H1 (cell line): ENCODE measurements around the gene MMP24OS. TPM values are rescaled to one million over a fixed set of nuclear protein-coding genes. Genes with fewer than 3 reads are reported as not detected.

Source experiments
- CTCF ChIA-PET: fragments of 300-600 bp; sonication (Branson Sonifier 250); formaldehyde crosslinking; loops from one replicate; lab custom pipeline; 2021; ENCODE audit not compliant: partially characterized antibody; lab: Charles Lee
- POLR2A ChIA-PET: fragments of 300-600 bp; sonication (Branson Sonifier 250); formaldehyde crosslinking; loops from one replicate; lab custom pipeline; 2021; ENCODE audit warnings: inconsistent platforms; ENCODE audit not compliant: partially characterized antibody; lab: Charles Lee
- DNase-seq, 2 experiments: peaks; one replicate each; pipeline versions ENCODE4 v3.0.0 to v3.0.0-alpha.2; 2010 to 2022; ENCODE audit warnings: low spot score in 2 of 2, low read depth in 1 of 2, mixed read lengths in 1 of 2
- FAIRE-seq: peaks from 2 replicates; lab custom pipeline; 2011; peaks lifted over from hg19 to GRCh38; lab: Jason Lieb, UNC
- H2AFZ ChIP-seq: 2 replicates; pipeline ENCODE4 v1.8.1; 2012; ENCODE audit warnings: low read length, inconsistent platforms
- H2AK5ac ChIP-seq: 2 replicates; pipeline ENCODE4 v1.6.1; 2013; ENCODE audit warnings: low read depth, low read length
- H2BK120ac ChIP-seq: replicated peaks from 2 replicates; pipeline ENCODE3; 2013; ENCODE audit warnings: low read depth, low read length, inconsistent platforms
- H2BK12ac ChIP-seq: 2 replicates; pipeline ENCODE4 v1.6.1; 2013; ENCODE audit warnings: low read depth, low read length
- H2BK15ac ChIP-seq: 2 replicates; pipeline ENCODE4 v1.6.1; 2013; ENCODE audit warnings: low read length
- H2BK20ac ChIP-seq: 2 replicates; pipeline ENCODE4 v1.6.1; 2013; ENCODE audit warnings: low read length
- H2BK5ac ChIP-seq: 2 replicates; pipeline ENCODE4 v1.6.1; 2013; ENCODE audit warnings: low read depth, low read length
- H3K14ac ChIP-seq: 2 replicates; pipeline ENCODE4 v1.6.1; 2013; ENCODE audit warnings: inconsistent platforms; ENCODE audit not compliant: insufficient read length
- H3K18ac ChIP-seq: 2 replicates; pipeline ENCODE4 v1.6.1; 2013; ENCODE audit warnings: low read length; ENCODE audit errors: extremely low read depth
- H3K23ac ChIP-seq: 2 replicates; pipeline ENCODE4 v1.6.1; 2013; ENCODE audit warnings: inconsistent platforms; ENCODE audit not compliant: insufficient read length
- H3K23me2 ChIP-seq: 2 replicates; pipeline ENCODE4 v1.6.1; 2013; ENCODE audit warnings: low read depth, low read length
- H3K27ac ChIP-seq: 2 replicates; pipeline ENCODE4 v1.6.1; 2011; ENCODE audit warnings: low read depth, low read length, inconsistent platforms
- H3K27me3 ChIP-seq, 4 experiments: replicated peaks in 1 of 4; 1 replicate in 1 of 4; 2 replicates in 3 of 4; pipeline versions ENCODE4 v1.6.1 to v1.8.1; 2011 to 2013; ENCODE audit warnings: low read length in 3 of 4, mild to moderate bottlenecking in 3 of 4, inconsistent platforms in 2 of 4, mixed read lengths in 2 of 4, moderate library complexity in 1 of 4; ENCODE audit not compliant: control insufficient read depth in 3 of 4, insufficient read depth in 3 of 4; ENCODE audit errors: extremely low read depth in 1 of 4
- H3K36me3 ChIP-seq, 4 experiments: 2 replicates each; pipeline versions ENCODE4 v1.6.1 to v1.8.1; 2011 to 2013; ENCODE audit warnings: mild to moderate bottlenecking in 4 of 4, low read length in 3 of 4, moderate library complexity in 2 of 4, control low read depth in 1 of 4, inconsistent platforms in 1 of 4; ENCODE audit not compliant: insufficient read depth in 4 of 4, control insufficient read depth in 2 of 4
- H3K4ac ChIP-seq: replicated peaks from 2 replicates; pipeline ENCODE3; 2013; ENCODE audit warnings: low read length, low read depth, mixed read lengths, inconsistent platforms; ENCODE audit not compliant: insufficient read length
- H3K4me1 ChIP-seq, 4 experiments: replicated peaks in 1 of 4; 1 replicate in 1 of 4; 2 replicates in 3 of 4; pipeline versions ENCODE4 v1.6.1 to v1.8.1; 2011 to 2013; ENCODE audit warnings: low read length in 3 of 4, inconsistent platforms in 2 of 4, mixed read lengths in 1 of 4; ENCODE audit not compliant: insufficient read depth in 4 of 4, control insufficient read depth in 3 of 4
- H3K4me2 ChIP-seq, 2 experiments: 2 replicates each; pipeline versions ENCODE4 v1.6.1 to v1.8.1; 2011 to 2013; ENCODE audit warnings: low read depth in 2 of 2, low read length in 2 of 2, control low read depth in 1 of 2, inconsistent platforms in 1 of 2, mild to moderate bottlenecking in 1 of 2; ENCODE audit not compliant: insufficient read depth in 1 of 2
- H3K4me3 ChIP-seq, 4 experiments: fragments of 200-600, 300-600 bp in 1 of 4; sonication (generic), shearing (Covaris generic), sonication (Bioruptor Twin) in 1 of 4; 2 replicates each; pipeline versions ENCODE4 v1.5.1 to v1.8.1; 2011 to 2016; ENCODE audit warnings: low read length in 4 of 4, low read depth in 3 of 4, control low read depth in 2 of 4, inconsistent platforms in 2 of 4, mild to moderate bottlenecking in 2 of 4, mixed read lengths in 1 of 4, moderate library complexity in 1 of 4; ENCODE audit not compliant: insufficient read depth in 2 of 4; ENCODE audit errors: extremely low read depth in 1 of 4
- H3K56ac ChIP-seq: replicated peaks from 2 replicates; pipeline ENCODE3; 2013; ENCODE audit warnings: low read depth, mild to moderate bottlenecking, mixed read lengths, low read length, inconsistent platforms; ENCODE audit not compliant: insufficient read length
- H3K79me1 ChIP-seq: 2 replicates; pipeline ENCODE4 v1.6.1; 2013; ENCODE audit warnings: low read depth, low read length, control low read depth
- H3K79me2 ChIP-seq, 2 experiments: 2 replicates each; pipeline versions ENCODE4 v1.6.1 to v1.8.1; 2012 to 2013; ENCODE audit warnings: low read length in 2 of 2, mild to moderate bottlenecking in 2 of 2, inconsistent platforms in 1 of 2; ENCODE audit not compliant: insufficient read depth in 2 of 2, control insufficient read depth in 1 of 2
- H3K9ac ChIP-seq, 4 experiments: replicated peaks in 1 of 4; 1 replicate in 1 of 4; 2 replicates in 3 of 4; pipeline versions ENCODE4 v1.6.1 to v1.8.1; 2011 to 2013; ENCODE audit warnings: low read depth in 3 of 4, low read length in 3 of 4, control low read depth in 2 of 4, mild to moderate bottlenecking in 2 of 4, moderate library complexity in 2 of 4, inconsistent platforms in 1 of 4; ENCODE audit errors: extremely low read depth in 1 of 4
- H3K9me3 ChIP-seq, 2 experiments: 2 replicates each; pipeline versions ENCODE4 v1.6.1 to v1.8.1; 2012 to 2013; ENCODE audit warnings: mild to moderate bottlenecking in 2 of 2, moderate library complexity in 2 of 2, control low read depth in 1 of 2, inconsistent platforms in 1 of 2, low read depth in 1 of 2, low read length in 1 of 2, mixed read lengths in 1 of 2; ENCODE audit not compliant: insufficient read depth in 2 of 2
- H4K20me1 ChIP-seq, 2 experiments: replicated peaks in 1 of 2; 2 replicates each; pipeline versions ENCODE3 to v1.8.1; 2011 to 2013; ENCODE audit warnings: inconsistent platforms in 2 of 2, low read length in 2 of 2, mild to moderate bottlenecking in 1 of 2; ENCODE audit not compliant: insufficient read depth in 2 of 2, control insufficient read depth in 1 of 2
- H4K5ac ChIP-seq: 2 replicates; pipeline ENCODE4 v1.6.1; 2013; ENCODE audit warnings: low read length, low read depth, mixed read lengths, inconsistent platforms; ENCODE audit not compliant: insufficient read length
- H4K8ac ChIP-seq: 2 replicates; pipeline ENCODE4 v1.8.0; 2013; ENCODE audit warnings: mild to moderate bottlenecking, moderate library complexity, low read length, inconsistent platforms; ENCODE audit not compliant: insufficient read depth; ENCODE audit errors: extremely low read depth
- H4K91ac ChIP-seq: replicated peaks from 2 replicates; pipeline ENCODE3; 2013; ENCODE audit warnings: low read length, mixed read lengths, inconsistent platforms; ENCODE audit not compliant: insufficient read length
- BACH1 ChIP-seq: IDR thresholded peaks from 2 replicates; pipeline ENCODE4 v1.6.1; 2012; ENCODE audit warnings: low read length, improper control_type of control experiment
- CREB1 ChIP-seq: IDR thresholded peaks from 2 replicates; pipeline ENCODE4 v1.6.1; 2012; ENCODE audit warnings: inconsistent platforms
- RNF2 ChIP-seq: fragments of 200-900, 300-1000 bp; sonication (generic); IDR thresholded peaks from 2 replicates; pipeline ENCODE4 v1.7.1; 2016; ENCODE audit warnings: borderline replicate concordance, low read depth, mild to moderate bottlenecking, antibody characterized with exemption, low read length; ENCODE audit not compliant: poor library complexity, severe bottlenecking; ENCODE audit errors: missing control alignments
- polyA plus RNA-seq, 7 experiments: library from polyadenylated mRNA; depleted of rRNA in 3 of 7; stranded (reverse) in 5 of 7; unstranded in 2 of 7; fragments of >200 nt in 5 of 7; fragments of 200-250 nt in 2 of 7; gene quantifications; 1 replicate in 5 of 7; 2 replicates in 1 of 7; 4 replicates in 1 of 7; pipeline versions ENCODE4 v1.2.1 to v1.2.3, GENCODE V29; 2011 to 2013; ENCODE audit warnings: missing spikeins in 2 of 7, mixed read lengths in 2 of 7
- total RNA-seq: library from RNA; stranded (reverse); fragmentation: NEBNext Ultra II Directional; extraction: Animal tissue kit (Norgen Biotek cat#: 25700); gene quantifications from 2 replicates; pipeline ENCODE4 v1.2.1, GENCODE V29; 2021

Gene MMP24OS
- total and polyA plus RNA-seq, 2 of the 8 experiments (the other 6 are each of a cell fraction or from before 2014, with no cell fraction given), result 19.0 to 21.3 TPM

- CTCF ChIA-PET, result interaction anchor here (0.6 to 7.3 kb wide), 5 partner anchors 10 to 113 kb away, joined by 3 to 106 read pairs (median 4); no protein-coding TSS in a partner anchor
- Histone ChIP-seq H3K4me1 (peaks cover 3 to 9% (median 3%) of the 10 kb centered on the region in 4 experiments; a peak in 6 of 7 replicates), H2BK15ac (no peak overlapping the region), H3K79me2 (no peaks in the 10 kb centered on the region), H3K23me2 (no peaks in the 10 kb centered on the region), H4K5ac (no peak overlapping the region), H3K4me3 (no peak overlapping the region), H4K91ac (no peak overlapping the region), H3K79me1 (no peaks in the 10 kb centered on the region; the same call in 1 of the 2 replicates), H3K23ac (no peak overlapping the region), H3K14ac (no peak overlapping the region)
- FAIRE-seq, result no peak
- POLR2A ChIA-PET, result interaction anchor here (1.2 kb wide), 1 partner anchor 35 kb away, joined by 3 read pairs; the partner anchor contains the start of gene EIF6
- TF ChIP-seq RNF2 (no peak), BACH1 (no peak), CREB1 (no peak)
- TF ChIP-seq, all 59 proteins: peak for 0
- H2BK20ac ChIP-seq, result no peak overlapping the region
- H3K27me3 ChIP-seq, result no peaks in the 10 kb centered on the region; a peak in 2 of 7 replicates
- no peak overlapping the region for H3K4ac ChIP-seq
- no peak overlapping the region for H2BK120ac ChIP-seq
- peaks cover 1% of the 10 kb centered on the region in 2 experiments for H4K20me1 ChIP-seq
- H2AK5ac ChIP-seq, result no peak overlapping the region
- H3K36me3 ChIP-seq, result no peaks in the 10 kb centered on the region
- no peak overlapping the region for H2AFZ ChIP-seq
- no peak overlapping the region for H3K4me2 ChIP-seq
- no peak overlapping the region for H3K18ac ChIP-seq
- DNase-seq, result no peak
- no peak overlapping the region for H2BK12ac ChIP-seq
- H2BK5ac ChIP-seq, result no peak overlapping the region
- no peak overlapping the region for H3K27ac ChIP-seq
- H3K9ac ChIP-seq, result no peak overlapping the region
- no peaks in the 10 kb centered on the region for H3K9me3 ChIP-seq
- H3K56ac ChIP-seq, result no peak overlapping the region
- no peak overlapping the region for H4K8ac ChIP-seq
Measured at GRCh38 chr20:35319871-35320197, 41.9 kb upstream of the MMP24OS start.
